ENCODE data around the gene CHST11.

DNA sequence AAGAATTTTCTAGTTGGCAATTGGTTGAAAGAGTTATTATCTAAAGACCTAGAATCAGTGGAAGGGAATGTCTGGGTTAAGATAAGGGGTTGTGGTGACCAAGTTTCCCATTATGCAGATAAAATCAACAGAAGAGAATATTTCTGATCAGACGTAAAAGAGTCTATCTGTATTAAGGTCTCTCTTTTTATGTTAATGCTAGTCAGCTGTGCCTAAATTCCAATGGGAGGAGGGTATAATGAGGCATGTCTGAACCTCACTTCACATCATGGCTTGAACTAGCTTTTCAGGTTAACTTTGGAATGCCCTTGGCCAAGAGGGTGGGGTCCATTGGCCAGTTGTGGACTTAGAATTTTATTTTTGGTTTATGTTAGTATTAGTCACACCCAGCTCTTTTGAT, 34.3 kb upstream of the CHST11 start:
- TF ChIP-seq, protein P1, sequence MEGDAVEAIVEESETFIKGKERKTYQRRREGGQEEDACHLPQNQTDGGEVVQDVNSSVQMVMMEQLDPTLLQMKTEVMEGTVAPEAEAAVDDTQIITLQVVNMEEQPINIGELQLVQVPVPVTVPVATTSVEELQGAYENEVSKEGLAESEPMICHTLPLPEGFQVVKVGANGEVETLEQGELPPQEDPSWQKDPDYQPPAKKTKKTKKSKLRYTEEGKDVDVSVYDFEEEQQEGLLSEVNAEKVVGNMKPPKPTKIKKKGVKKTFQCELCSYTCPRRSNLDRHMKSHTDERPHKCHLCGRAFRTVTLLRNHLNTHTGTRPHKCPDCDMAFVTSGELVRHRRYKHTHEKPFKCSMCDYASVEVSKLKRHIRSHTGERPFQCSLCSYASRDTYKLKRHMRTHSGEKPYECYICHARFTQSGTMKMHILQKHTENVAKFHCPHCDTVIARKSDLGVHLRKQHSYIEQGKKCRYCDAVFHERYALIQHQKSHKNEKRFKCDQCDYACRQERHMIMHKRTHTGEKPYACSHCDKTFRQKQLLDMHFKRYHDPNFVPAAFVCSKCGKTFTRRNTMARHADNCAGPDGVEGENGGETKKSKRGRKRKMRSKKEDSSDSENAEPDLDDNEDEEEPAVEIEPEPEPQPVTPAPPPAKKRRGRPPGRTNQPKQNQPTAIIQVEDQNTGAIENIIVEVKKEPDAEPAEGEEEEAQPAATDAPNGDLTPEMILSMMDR (IDR thresholded peaks at IDR 0.05) = no peak
- no peak for TF ChIP-seq POLR2A (IDR thresholded peaks at IDR 0.05)
